Endodermal cell (in vitro differentiated cells): ENCODE measurements around the gene TNRC6C. TPM values are rescaled to one million over a fixed set of nuclear protein-coding genes. Genes with fewer than 3 reads are reported as not detected.
A peak's percentile ranks its signal among the peaks of the same experiment; 100 is the strongest.

Experiments
- DNase-seq: peaks from one replicate; pipeline ENCODE4 v3.0.0-alpha.2; 2017
- H3K27ac ChIP-seq: 2 replicates; pipeline ENCODE4 v1.5.1; 2013; ENCODE audit warnings: mild to moderate bottlenecking, low read depth, low read length, moderate library complexity
- H3K27me3 ChIP-seq: 2 replicates; pipeline ENCODE4 v1.6.1; 2013; ENCODE audit warnings: mild to moderate bottlenecking, low read length, moderate library complexity; ENCODE audit not compliant: insufficient read depth, control insufficient read depth, poor library complexity, severe bottlenecking
- H3K36me3 ChIP-seq: 2 replicates; pipeline ENCODE4 v1.7.0; 2013; ENCODE audit warnings: mild to moderate bottlenecking, low read length, moderate library complexity; ENCODE audit not compliant: control insufficient read depth, insufficient read depth
- H3K4me1 ChIP-seq: one replicate; pipeline ENCODE4 v1.7.0; 2013; ENCODE audit warnings: low read length; ENCODE audit not compliant: control insufficient read depth, insufficient read depth
- H3K4me3 ChIP-seq: 2 replicates; pipeline ENCODE4 v1.5.1; 2013; ENCODE audit warnings: mild to moderate bottlenecking, low read length, moderate library complexity
- H3K9ac ChIP-seq: 2 replicates; pipeline ENCODE4 v1.6.1; 2013; ENCODE audit warnings: mild to moderate bottlenecking, low read length, moderate library complexity; ENCODE audit not compliant: poor library complexity, severe bottlenecking; ENCODE audit errors: extremely low read depth
- H3K9me3 ChIP-seq: 2 replicates; pipeline ENCODE4 v1.6.1; 2013; ENCODE audit warnings: mild to moderate bottlenecking, low read length, moderate library complexity; ENCODE audit not compliant: control insufficient read depth
- H3K27ac Mint-ChIP-seq: 2 replicates; pipeline ENCODE4 v1.8.0; 2020; ENCODE audit warnings: mixed read lengths
- H3K27me3 Mint-ChIP-seq: 2 replicates; pipeline ENCODE4 v1.8.0; 2021; ENCODE audit warnings: mild to moderate bottlenecking, mixed read lengths; ENCODE audit not compliant: insufficient read depth
- H3K36me3 Mint-ChIP-seq: 2 replicates; pipeline ENCODE4 v1.8.0; 2020; ENCODE audit warnings: low read depth, mixed read lengths
- H3K4me1 Mint-ChIP-seq: 2 replicates; pipeline ENCODE4 v1.8.0; 2020; ENCODE audit warnings: mixed read lengths
- H3K4me3 Mint-ChIP-seq: 2 replicates; pipeline ENCODE4 v1.8.0; 2020; ENCODE audit warnings: mild to moderate bottlenecking, moderate library complexity, mixed read lengths
- H3K9me3 Mint-ChIP-seq: 2 replicates; pipeline ENCODE4 v1.8.0; 2020; ENCODE audit warnings: mild to moderate bottlenecking, mixed read lengths
- CTCF ChIP-seq: fragments of 200-600 bp; sonication (generic); conservative IDR thresholded peaks from 2 replicates; pipeline ENCODE4 v1.5.0; 2021; ENCODE audit warnings: antibody characterized with exemption, mild to moderate bottlenecking
- WGBS, 2 experiments: methylation state at CpG; one replicate each; pipeline versions ENCODE4 v1.1.5 to v1.1.7; 2013; ENCODE audit warnings: missing lambda C conversion rate in 2 of 2, mixed read lengths in 1 of 2; ENCODE audit not compliant: insufficient coverage in 1 of 2, insufficient read length in 1 of 2; 5-methylcytosine and 5-hydroxymethylcytosine counted together
- total RNA-seq, 2 donors: library from RNA; stranded (reverse); fragmentation: NEBNext Ultra II Directional in 1 of 2; extraction: Animal tissue kit (Norgen Biotek cat#: 25700) in 1 of 2; gene quantifications; 2 replicates in 1 of 2; 3 replicates in 1 of 2; pipeline ENCODE4 v1.2.1, GENCODE V29; 2021

The TNRC6C gene
- total RNA-seq, 2 donors from 2014 or later = 22.4 to 40.2 TPM

- Mint-ChIP-seq H3K4me1 (peaks cover 41% of the 10 kb centered on the region), H3K36me3 (no peaks in the 10 kb centered on the region), H3K27me3 (no peaks in the 10 kb centered on the region), H3K27ac (peak overlapping the region; percentile 87), H3K4me3 (peak overlapping the region; percentile 9), H3K9me3 (no peaks in the 10 kb centered on the region)
- TF ChIP-seq CTCF = no peak
- 91 to 92% methylated on average over 9 to 10 of the region's 10 CpGs for WGBS, 2 experiments
- Histone ChIP-seq H3K9ac (no peak overlapping the region), H3K27me3 (no peaks in the 10 kb centered on the region), H3K27ac (no peak overlapping the region), H3K4me1 (peaks cover 6% of the 10 kb centered on the region), H3K36me3 (no peaks in the 10 kb centered on the region), H3K9me3 (no peaks in the 10 kb centered on the region), H3K4me3 (no peak overlapping the region)
- DNase-seq = peak; percentile 69
Observed at GRCh38 chr17:77936881-77937280, 21.6 kb upstream of the TNRC6C start.

DNA sequence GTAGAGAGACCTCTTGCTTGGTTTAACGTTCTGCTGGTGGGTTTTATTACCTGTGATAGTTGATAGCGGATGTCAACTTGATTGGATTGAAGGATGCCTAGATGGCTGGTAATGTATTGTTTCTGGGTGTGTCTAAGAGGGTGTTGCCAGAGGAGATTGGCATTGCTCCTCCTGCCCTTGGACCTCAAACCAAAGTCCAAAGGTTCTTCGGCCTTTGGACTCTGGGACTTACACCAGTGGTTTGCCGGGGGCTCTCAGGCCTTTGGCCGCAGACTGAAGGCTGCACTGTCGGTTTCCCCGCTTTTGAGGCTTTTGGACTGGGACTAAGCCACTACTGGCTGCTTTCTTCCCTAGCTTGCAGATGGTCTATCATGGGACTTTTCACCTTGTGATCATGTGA lies 17.5 kb upstream of the TNRC6C start:
- Mint-ChIP-seq H3K36me3 (no peaks in the 10 kb centered on the region), H3K9me3 (no peaks in the 10 kb centered on the region), H3K4me3 (no peak overlapping the region), H3K27me3 (no peaks in the 10 kb centered on the region), H3K27ac (no peak overlapping the region), H3K4me1 (peaks cover 27% of the 10 kb centered on the region)
- Histone ChIP-seq H3K4me1 (no peaks in the 10 kb centered on the region), H3K27ac (no peak overlapping the region), H3K9me3 (no peaks in the 10 kb centered on the region), H3K4me3 (no peak overlapping the region), H3K36me3 (no peaks in the 10 kb centered on the region), H3K27me3 (no peaks in the 10 kb centered on the region), H3K9ac (no peak overlapping the region)
- 95 to 96% methylated on average over 5 to 7 of the region's 7 CpGs for WGBS, 2 experiments
- DNase-seq = no peak
- TF ChIP-seq CTCF = no peak

DNA sequence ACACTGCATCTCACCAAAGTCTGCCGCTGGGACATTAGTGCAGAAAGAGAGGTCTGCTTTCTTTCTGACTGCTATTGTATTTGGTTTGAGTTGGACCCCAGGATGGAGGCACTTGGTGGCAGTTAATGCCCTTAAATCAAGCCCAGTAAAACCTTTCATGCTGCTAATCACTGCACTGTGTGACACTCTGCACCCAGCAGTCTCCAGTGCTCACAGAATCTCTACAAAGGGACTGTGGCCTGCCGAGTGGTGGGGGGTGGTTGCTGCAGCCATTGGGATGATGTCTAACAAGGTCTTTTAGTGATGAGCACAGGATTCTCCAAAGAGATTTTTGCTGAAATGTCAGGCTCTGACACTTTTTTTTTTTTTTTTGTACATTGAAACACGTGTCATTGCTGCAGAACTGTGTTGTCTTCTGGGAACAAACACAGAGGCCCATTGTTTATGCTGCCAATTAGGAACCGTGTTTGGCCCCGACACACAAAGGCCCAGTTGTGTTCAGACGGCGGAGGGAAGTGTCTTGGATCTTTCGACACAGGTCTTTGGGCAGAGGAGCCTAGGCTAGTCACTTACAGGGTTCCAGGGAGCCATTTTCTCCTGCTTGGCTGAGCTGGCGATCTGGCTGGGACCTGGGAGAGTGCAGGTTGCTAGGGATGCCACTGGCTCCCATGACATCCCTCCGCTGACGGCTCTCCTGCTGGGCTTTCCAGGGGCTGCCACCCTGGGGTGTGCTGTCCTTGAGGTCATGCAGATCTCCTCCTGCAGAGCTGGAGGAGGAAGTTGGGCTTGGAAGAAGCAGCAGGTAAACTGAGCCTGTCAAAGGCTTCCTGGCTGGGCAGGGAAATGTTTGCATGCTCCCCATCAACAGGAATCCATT lies 16.2 kb upstream of the TNRC6C start:
- no peaks in the 10 kb centered on the region for H3K4me1 ChIP-seq
- 85 to 93% methylated on average over 7 to 11 of the region's 11 CpGs for WGBS, 2 experiments
- H3K27me3 ChIP-seq = no peaks in the 10 kb centered on the region
- Mint-ChIP-seq H3K4me3 (no peak overlapping the region), H3K36me3 (no peaks in the 10 kb centered on the region), H3K27ac (no peak overlapping the region), H3K27me3 (no peaks in the 10 kb centered on the region), H3K9me3 (no peaks in the 10 kb centered on the region), H3K4me1 (peaks cover 14% of the 10 kb centered on the region)
- DNase-seq = no peak
- TF ChIP-seq CTCF = no peak
- no peak overlapping the region for H3K9ac ChIP-seq
- H3K4me3 ChIP-seq = no peak overlapping the region
- H3K27ac ChIP-seq = peak overlapping the region; percentile 29
- H3K9me3 ChIP-seq = no peaks in the 10 kb centered on the region
- H3K36me3 ChIP-seq = no peaks in the 10 kb centered on the region
